UCSD-AML1 (cell line): ENCODE measurements around the gene OR6C4.
"Not testable (repeated sequence)": the region's sequence is repeated elsewhere in the genome, so short reads cannot be mapped to it uniquely, and the experiment has no call there.

Experiments
- DNase-seq: peaks from one replicate; lab custom pipeline; 2025; ENCODE audit not compliant: unreplicated experiment; lab: John Stamatoyannopoulos, UW

OR6C4 gene

DNA sequence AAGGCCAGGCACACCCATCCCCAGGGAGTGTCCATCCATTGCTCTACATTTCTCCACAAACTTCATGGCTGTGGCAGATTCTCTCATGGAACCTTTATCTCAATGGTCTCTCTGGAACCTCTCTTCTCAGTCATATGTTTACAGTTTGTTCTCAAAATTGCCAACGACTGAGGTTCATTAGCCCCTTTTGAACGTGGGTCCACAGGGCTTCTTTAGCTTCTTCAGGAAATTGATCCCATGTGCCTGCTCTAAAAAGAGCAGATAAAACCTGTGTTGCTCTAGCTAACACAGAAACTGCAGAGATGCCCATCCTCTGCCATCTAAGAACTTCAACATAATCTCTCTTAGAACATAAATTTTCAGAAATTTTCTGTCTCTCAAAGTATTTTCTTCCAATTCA lies at the start of gene OR6C4:
TSS of gene OR6C4 (plus strand) at position 301 of the 400 bp plus-strand sequence. CDS start 1,625 bp downstream, outside the sequence.
- no peak for DNase-seq

DNA sequence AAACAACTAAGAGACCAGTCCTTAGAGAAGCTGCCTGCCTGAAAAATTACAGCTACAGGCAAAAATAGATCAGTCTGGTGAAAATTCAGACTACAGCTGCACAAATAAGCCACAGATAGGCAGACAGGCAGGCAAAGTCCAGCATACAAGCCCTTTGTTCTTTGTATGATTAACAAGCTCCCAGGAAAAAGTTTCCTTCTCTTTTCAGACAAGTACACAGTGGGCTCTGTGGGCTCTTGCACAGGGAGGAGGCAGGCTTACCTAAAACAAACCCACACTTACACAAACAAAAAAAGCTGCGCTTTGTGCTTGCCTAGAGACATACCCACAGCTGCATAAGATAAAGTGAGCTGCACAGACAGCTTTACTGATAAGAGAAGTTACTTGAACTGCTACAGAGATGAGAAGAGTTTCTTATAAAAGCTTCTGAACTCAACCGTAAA lies 49.6 kb upstream of the OR6C4 start:
- no peak for DNase-seq

DNA sequence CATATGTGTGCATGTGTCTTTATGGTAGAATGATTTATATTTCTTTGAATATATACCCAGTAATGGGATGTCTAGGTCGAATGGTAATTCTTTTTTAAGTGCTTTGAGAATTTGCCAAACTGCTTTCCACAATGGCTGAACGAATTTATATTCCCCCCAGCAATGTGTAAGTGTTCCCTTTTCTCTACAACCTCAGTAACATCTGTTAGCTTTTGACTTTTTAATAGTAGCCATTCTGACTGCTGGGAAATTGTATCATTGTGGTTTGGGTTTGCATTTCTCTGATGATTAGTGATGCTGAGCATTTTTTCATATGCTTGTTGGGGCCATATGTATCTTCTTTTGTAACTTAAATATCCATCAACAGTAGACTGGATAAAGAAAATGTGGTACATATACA lies 47.8 kb upstream of the OR6C4 start:
- DNase-seq, result no peak

DNA sequence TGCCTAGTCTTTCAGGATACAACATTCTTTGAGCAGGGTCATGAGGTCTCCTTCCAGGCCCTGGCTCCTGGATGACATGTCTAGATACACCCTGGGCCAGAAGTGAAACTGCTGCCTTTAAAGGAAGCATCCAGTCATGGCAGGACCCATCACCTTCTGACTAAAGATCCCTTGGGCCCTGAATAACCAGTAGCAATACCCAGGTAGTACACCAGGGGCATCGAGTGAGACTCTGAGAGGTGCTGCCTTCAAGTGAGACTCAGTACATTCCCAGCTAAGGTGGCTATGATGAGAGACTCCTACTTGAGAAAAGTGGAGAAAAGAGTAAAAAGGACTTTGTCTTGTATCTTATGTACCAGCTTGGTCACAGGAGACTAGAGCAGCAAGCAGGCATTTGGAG lies 33.7 kb upstream of the OR6C4 start:
- DNase-seq, result no peak

DNA sequence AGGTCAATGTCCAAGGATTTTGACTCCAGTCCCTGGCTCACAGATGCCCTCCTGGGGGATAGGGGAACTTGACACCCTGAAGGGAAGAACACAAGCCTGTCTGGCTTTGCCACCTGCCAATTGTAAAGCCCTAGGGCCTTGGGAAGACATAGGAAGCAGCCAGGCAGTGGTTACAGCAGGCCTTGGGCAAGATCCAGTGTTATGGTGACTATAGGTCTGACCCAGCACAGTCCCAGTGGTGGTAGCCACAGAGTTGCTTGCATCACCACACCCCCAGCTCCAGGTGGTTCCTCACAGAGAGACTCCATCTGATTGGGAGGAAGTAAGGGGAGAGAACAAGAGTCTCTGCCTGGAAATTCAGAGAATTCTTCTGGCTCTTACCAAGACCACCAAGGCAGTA lies 33.0 kb upstream of the OR6C4 start:
- no peak for DNase-seq

DNA sequence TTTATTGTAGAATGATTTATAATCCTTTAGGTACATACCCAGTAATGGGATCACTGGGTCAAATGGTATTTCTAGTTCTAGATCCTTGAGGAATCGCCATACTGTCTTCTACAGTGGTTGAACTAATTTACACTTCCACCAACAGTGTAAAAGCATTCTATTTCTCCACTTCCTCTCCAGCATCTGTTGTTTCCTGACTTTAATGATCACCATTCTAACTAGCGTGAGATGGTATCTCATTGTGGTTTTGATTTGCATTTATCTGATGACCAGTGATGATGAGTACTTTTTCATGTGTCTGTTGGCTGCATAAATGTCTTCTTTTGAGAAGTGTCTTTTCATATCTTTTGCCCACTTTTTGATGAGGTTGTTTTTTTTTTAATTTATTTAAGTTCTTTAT lies 1.2 kb upstream of the OR6C4 start:
- not testable (repeated sequence) for DNase-seq

DNA sequence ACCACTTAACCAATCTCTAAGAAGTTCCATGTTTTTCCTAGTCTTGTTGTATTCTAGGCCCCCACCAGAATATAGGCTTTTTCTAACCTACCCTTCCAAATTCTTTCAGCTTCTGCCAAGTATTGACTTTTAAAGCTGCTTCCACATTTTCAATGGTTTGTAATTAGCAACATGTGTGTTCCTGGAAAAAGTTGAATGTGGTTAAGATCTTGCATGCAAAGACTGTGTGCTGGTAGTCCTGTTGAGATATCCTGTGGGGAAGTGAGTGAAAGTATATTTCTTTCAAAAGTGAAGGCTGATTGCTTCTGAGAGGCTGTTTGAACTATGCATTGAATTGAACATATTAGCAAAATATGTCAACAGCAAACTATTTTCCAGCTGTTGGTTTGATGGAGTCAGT lies 646 bp upstream of the OR6C4 start:
- no peak for DNase-seq

DNA sequence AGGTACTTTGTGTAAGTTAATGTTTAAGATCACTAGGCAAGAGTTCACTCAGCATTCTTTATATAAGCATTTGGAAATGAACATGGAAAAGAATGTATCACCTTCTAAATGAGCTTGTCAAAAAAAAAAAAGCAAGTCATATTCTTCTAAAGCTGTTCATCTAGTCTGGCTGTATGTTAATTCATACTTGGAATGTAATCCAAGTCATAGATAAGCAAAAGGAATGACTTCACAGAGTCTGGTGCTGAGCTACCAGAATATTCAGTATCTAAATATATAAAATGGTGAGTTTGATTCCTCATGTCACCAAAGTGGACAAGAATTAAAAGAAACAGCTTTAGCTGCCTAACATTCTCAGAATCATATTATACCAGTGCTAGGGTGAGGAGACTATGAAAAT lies 4.9 kb downstream of the OR6C4 start:
- DNase-seq, result no peak

DNA sequence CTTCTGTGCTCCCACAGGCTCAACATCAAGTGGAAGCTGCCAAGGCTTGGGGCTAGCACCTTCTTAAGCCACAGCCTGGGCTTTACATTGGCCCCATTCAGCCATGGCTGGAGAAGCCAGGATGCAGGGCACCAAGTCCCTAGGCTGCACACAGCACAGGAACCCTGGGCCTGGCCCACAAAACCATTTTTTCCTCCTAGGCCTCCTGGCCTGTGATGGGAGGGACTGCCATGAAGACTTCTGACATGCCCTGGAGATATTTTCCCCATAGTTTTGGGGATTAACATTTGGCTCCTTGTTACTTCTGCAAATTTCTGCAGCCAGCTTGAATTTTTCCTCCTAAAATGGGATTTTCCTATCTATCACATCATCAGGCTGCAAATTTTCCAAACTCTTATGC lies 20.7 kb downstream of the OR6C4 start:
- not testable (repeated sequence) for DNase-seq

DNA sequence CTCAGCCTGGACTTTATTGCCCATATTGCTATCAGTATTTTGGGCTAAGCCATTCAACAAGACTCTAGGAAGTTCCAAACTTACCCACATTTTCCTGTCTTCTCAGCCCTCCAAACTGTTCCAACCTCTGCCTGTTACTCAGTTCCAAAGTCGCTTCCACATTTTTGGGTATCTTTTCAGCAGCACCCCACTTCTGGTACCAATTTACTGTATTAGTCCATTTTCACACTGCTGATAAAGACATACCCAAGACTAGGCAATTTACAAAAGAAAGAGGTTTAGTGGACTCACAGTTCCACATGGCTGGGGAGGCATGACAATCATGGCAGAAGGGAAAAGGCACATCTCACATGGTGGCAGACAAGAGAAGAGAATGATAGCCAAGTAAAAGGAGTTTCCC lies 21.3 kb downstream of the OR6C4 start:
- not testable (repeated sequence) for DNase-seq

DNA sequence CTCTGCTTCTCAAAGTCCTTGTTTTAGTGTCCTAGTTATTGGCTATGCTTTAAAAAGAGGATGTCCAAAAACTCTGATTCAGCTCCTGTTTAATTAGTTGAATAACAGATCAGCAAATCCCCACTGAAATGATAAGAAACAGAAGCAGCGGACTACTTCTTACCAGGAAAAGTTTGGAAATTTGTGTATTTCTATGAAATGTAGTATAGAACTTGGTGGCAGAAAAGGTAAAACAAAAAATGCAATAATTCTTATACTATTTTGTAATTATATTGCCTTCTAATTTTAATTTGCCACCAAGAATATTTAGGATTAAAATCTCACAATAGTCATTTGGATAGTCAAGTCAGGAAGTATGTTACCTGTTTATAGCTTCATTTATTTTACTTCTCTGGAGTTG lies 22.8 kb downstream of the OR6C4 start, which contains the start of gene OR2AP1:
TSS of gene OR2AP1 (plus strand) at position 301 of the 400 bp plus-strand sequence. CDS start 1,947 bp downstream, outside the sequence.
- no peak for DNase-seq

DNA sequence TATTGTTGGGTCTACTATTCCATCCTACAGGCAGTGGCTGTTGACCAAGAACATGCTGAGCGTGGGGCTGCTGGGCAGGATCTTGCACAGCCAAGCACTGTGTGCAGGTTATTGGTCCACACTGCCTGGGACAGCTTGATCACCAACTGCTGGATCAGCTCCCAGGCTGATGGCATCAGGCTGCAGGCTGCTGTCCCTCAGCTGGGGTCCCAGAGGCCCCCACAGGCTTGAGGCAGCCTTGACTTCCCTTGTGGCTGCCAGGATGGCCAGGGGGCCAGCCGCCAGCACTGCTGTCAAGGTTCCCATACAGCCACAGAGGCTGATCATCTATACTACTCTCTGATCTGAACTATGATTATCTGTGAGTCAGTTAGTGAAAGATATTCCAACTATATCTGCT lies 32.7 kb downstream of the OR6C4 start:
- no peak for DNase-seq

DNA sequence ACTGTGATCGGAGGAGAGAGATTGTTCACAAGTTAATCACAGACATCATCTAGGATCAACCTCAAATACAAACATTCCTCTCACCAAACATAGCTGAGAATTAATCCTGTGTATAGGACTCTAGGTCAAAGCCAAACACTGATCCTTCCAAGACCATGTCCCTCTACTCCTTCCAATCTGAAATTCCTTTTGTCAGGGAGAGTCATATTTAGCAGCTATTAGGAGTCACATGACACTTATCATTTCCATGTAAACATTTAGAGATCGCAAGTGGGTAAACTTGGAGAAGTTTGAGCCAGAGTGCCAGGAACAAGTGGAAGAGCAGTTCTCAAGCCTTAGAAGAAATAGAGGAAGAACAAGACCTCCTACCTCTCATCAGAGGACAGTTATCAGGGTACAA lies 36.4 kb downstream of the OR6C4 start:
- no peak for DNase-seq

DNA sequence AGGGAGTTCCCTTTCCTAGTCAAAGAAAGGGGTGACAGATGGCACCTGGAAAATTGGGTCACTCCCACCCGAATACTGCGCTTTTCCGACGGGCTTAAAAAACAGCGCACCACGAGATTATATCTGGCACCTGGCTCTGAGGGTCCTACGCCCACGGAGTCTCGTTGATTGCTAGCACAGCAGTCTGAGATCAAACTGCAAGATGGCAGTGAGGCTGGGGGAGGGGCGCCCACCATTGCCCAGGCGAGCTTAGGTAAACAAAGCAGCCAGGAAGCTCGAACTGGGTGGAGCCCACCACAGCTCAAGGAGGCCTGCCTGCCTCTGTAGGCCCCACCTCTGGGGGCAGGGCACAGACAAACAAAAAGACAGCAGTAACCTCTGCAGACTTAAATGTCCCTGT lies 40.8 kb downstream of the OR6C4 start:
- DNase-seq, result not testable (repeated sequence)
